Body of pancreas (tissue), 4 donors: ENCODE data around the gene FAM53C. TPM values are rescaled to one million over a fixed set of nuclear protein-coding genes. Genes with fewer than 3 reads are reported as not detected.
"Not testable (repeated sequence)": the region's sequence is repeated elsewhere in the genome, so short reads cannot be mapped to it uniquely, and the experiment has no call there.

Experiments
- ATAC-seq: fragments of 150-250 bp; one replicate; pipeline ENCODE4 v1.9.1; 2016
- DNase-seq, 4 donors: peaks; one replicate each; pipeline ENCODE4 v3.0.0-alpha.2; 2019
- H3K27ac ChIP-seq, 4 donors: fragments of 200-600 bp; sonication (generic); 1 replicate in 3 of 4; 2 replicates in 1 of 4; pipeline versions ENCODE4 v1.5.1 to v1.6.1; 2016 to 2019; ENCODE audit warnings: mild to moderate bottlenecking in 1 of 4, mixed read lengths in 1 of 4, moderate library complexity in 1 of 4
- H3K27me3 ChIP-seq, 2 donors: fragments of 200-600 bp; sonication (generic); one replicate each; pipeline ENCODE4 v1.6.0; 2016; ENCODE audit warnings: mild to moderate bottlenecking in 1 of 2
- H3K36me3 ChIP-seq, 2 donors: fragments of 200-600 bp; sonication (generic); replicated peaks in 1 of 2; 2 replicates each; pipeline ENCODE4 v1.5.1; 2016; ENCODE audit warnings: low read depth in 2 of 2; ENCODE audit not compliant: insufficient read depth in 1 of 2
- H3K4me1 ChIP-seq: fragments of 200-600 bp; sonication (generic); one replicate; pipeline ENCODE4 v1.6.0; 2016
- H3K4me3 ChIP-seq, 2 donors: fragments of 200-600 bp; sonication (generic); 1 replicate in 1 of 2; 2 replicates in 1 of 2; pipeline ENCODE4 v1.5.1; 2016 to 2019
- H3K9me3 ChIP-seq, 3 donors: fragments of 200-600 bp; sonication (generic); 1 replicate in 2 of 3; 2 replicates in 1 of 3; pipeline ENCODE4 v1.5.1; 2016
- CTCF ChIP-seq, 7 experiments: fragments of 450-650 bp in 4 of 7; fragments of 200-600 bp in 3 of 7; sonication (generic) in 3 of 7; IDR thresholded peaks; one replicate each; pipeline ENCODE4 v1.5.1; 2016 to 2019; ENCODE audit warnings: antibody characterized with exemption in 7 of 7
- POLR2A ChIP-seq, 3 donors: fragments of 450-650 bp; IDR thresholded peaks; one replicate each; pipeline ENCODE4 v1.6.1; 2016; ENCODE audit warnings: antibody characterized with exemption in 3 of 3, mild to moderate bottlenecking in 2 of 3
- WGBS, 2 donors: methylation state at CpG; one replicate each; pipeline ENCODE4 v1.1.5; 2017; 5-methylcytosine and 5-hydroxymethylcytosine counted together
- intact Hi-C: fragments of 100-400 bp; cut with DNase I; formaldehyde crosslinking; loops from one replicate; pipeline ENCODE4 v1.15.1; 2023
- total RNA-seq, 2 donors: library from RNA; depleted of rRNA; stranded (reverse); fragments of >200 nt; gene quantifications; one replicate each; pipeline ENCODE4 v1.1.0, GENCODE V29; 2016

Gene FAM53C
- total RNA-seq, 2 donors from 2014 or later = 12.5 to 33.7 TPM

GRCh38 chr5:138382347-138382746 is 44.3 kb downstream of the FAM53C start:
- Histone ChIP-seq H3K9me3 (no peaks in the 10 kb centered on the region), H3K36me3 (peaks cover 5 to 43% of the 10 kb centered on the region in 2 donors), H3K27me3 (no peaks in the 10 kb centered on the region), H3K27ac (peak overlapping the region in 1 of 4 donors; percentile 16), H3K4me3 (no peak overlapping the region), H3K4me1 (peaks cover 10% of the 10 kb centered on the region)
- WGBS, 2 donors = 59 to 68% methylated on average over 8 of the region's 8 CpGs
- TF ChIP-seq POLR2A (IDR thresholded peaks at IDR 0.05) = no peak
- no peak for TF ChIP-seq CTCF (IDR thresholded peaks at IDR 0.05)
- DNase-seq (peak in 3 of 4 donors; percentile 26 to 64 (median 26)), ATAC-seq (peak; percentile 89)
- intact Hi-C loops = no loop called here

- ATAC-seq (no peak), DNase-seq (no peak)
- H3K36me3 ChIP-seq = peaks cover 5 to 32% of the 10 kb centered on the region in 2 donors
- H3K9me3 ChIP-seq = no peaks in the 10 kb centered on the region
- no peak overlapping the region for H3K27ac ChIP-seq
- WGBS, 2 donors = 89 to 90% methylated on average over 1 of the region's 1 CpG
- H3K4me3 ChIP-seq = no peak overlapping the region
- H3K4me1 ChIP-seq = peaks cover 10% of the 10 kb centered on the region
- no peak for TF ChIP-seq CTCF (IDR thresholded peaks at IDR 0.05)
- TF ChIP-seq POLR2A (IDR thresholded peaks at IDR 0.05) = no peak
- H3K27me3 ChIP-seq = no peaks in the 10 kb centered on the region
- intact Hi-C loops = no loop called here
Observed at GRCh38 chr5:138385660-138386059, 47.6 kb downstream of the FAM53C start.

- DNase-seq = no peak
- WGBS, 2 donors = 90 to 91% methylated on average over 10 of the region's 10 CpGs
- TF ChIP-seq CTCF (IDR thresholded peaks at IDR 0.05) (no peak), POLR2A (IDR thresholded peaks at IDR 0.05) (no peak)
Observed at GRCh38 chr5:138386290-138386689, 48.2 kb downstream of the FAM53C start.

GRCh38 chr5:138389332-138389731 is 51.3 kb downstream of the FAM53C start:
- H3K27me3 ChIP-seq = no peaks in the 10 kb centered on the region
- H3K9me3 ChIP-seq = no peaks in the 10 kb centered on the region
- no peak overlapping the region for H3K27ac ChIP-seq
- H3K4me3 ChIP-seq = no peak overlapping the region
- H3K36me3 ChIP-seq = peaks cover 5 to 27% of the 10 kb centered on the region in 2 donors
- DNase-seq (no peak), ATAC-seq (no peak)
- intact Hi-C loops = no loop called here
- TF ChIP-seq POLR2A (IDR thresholded peaks at IDR 0.05) = no peak
- TF ChIP-seq CTCF (IDR thresholded peaks at IDR 0.05) = no peak
- no peaks in the 10 kb centered on the region for H3K4me1 ChIP-seq
- WGBS, 2 donors = 89 to 95% methylated on average over 3 of the region's 3 CpGs

More at GRCh38 chr5:138386290-138386689, 48.2 kb downstream of the FAM53C start:
- H3K27me3 ChIP-seq = no peaks in the 10 kb centered on the region
- intact Hi-C loops = no loop called here
- no peaks in the 10 kb centered on the region for H3K9me3 ChIP-seq
- peaks cover 10% of the 10 kb centered on the region for H3K4me1 ChIP-seq
- no peak for ATAC-seq
- peaks cover 5 to 30% of the 10 kb centered on the region in 2 donors for H3K36me3 ChIP-seq
- H3K27ac ChIP-seq = no peak overlapping the region
- no peak overlapping the region for H3K4me3 ChIP-seq

GRCh38 chr5:138389911-138390310 is 51.8 kb downstream of the FAM53C start:
- peaks cover 5 to 27% of the 10 kb centered on the region in 2 donors for H3K36me3 ChIP-seq
- WGBS, 2 donors = 94 to 95% methylated on average over 10 of the region's 10 CpGs
- H3K4me3 ChIP-seq, H3K4me1 ChIP-seq, H3K27ac ChIP-seq, H3K9me3 ChIP-seq, DNase-seq, ATAC-seq, intact Hi-C loops, H3K27me3 ChIP-seq: not testable (repeated sequence)
